ENCODE data around the gene CITED2. TPM values are rescaled to one million over a fixed set of nuclear protein-coding genes. Genes with fewer than 3 reads are reported as not detected.

The CITED2 gene
- total RNA-seq, 1 donor from 2014 or later: 132 TPM

DNA sequence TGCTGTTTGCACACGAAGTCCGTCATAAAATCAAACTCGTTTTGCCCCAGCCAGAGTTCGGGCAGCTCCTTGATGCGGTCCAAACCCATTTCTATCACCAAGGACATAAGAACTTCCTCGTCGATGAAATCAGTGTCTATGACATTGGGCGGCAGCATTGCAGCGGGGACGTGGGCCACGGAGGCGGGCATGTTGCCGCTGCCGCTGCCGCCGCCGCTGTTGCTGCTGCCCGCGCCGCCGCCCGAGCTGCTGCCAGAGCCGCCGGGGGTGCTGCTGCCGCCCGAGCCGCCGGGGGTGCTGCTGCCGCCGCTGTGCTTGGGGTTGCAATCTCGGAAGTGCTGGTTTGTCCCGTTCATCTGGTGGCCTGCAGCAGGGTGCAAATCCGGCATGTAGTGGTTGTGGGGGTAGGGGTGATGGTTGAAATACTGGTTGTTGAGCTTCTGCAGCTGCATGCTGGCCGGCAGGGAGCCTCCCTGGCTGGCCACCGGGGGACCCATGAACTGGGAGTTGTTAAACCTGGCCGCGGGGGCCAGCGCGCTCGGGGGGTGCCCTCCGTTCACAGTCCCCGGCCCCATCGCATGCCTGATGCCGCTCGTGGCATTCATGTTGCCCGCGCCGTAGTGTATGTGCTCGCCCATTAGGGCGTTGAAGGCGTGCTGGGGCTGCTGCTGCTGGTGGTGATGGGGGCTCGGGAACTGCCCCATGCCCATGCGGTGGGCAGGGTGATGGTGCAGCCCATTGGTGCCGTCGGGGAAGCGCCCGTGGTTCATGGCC lies 1.1 kb downstream of the CITED2 start:
- TF ChIP-seq POLR2AphosphoS5 (IDR thresholded peaks at IDR 0.05; ENCODE audit: insufficient read depth in 1 of 2, low read depth in 1 of 2) (no peak), POLR2A (IDR thresholded peaks at IDR 0.05) (peak in 1 of 2 donors; percentile 11)
- TF ChIP-seq, protein P1, sequence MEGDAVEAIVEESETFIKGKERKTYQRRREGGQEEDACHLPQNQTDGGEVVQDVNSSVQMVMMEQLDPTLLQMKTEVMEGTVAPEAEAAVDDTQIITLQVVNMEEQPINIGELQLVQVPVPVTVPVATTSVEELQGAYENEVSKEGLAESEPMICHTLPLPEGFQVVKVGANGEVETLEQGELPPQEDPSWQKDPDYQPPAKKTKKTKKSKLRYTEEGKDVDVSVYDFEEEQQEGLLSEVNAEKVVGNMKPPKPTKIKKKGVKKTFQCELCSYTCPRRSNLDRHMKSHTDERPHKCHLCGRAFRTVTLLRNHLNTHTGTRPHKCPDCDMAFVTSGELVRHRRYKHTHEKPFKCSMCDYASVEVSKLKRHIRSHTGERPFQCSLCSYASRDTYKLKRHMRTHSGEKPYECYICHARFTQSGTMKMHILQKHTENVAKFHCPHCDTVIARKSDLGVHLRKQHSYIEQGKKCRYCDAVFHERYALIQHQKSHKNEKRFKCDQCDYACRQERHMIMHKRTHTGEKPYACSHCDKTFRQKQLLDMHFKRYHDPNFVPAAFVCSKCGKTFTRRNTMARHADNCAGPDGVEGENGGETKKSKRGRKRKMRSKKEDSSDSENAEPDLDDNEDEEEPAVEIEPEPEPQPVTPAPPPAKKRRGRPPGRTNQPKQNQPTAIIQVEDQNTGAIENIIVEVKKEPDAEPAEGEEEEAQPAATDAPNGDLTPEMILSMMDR (IDR thresholded peaks at IDR 0.05): no peak
- no peaks in the 10 kb centered on the region for H3K9me3 ChIP-seq
- peaks cover 0 to 9% of the 10 kb centered on the region in 2 donors for H3K36me3 ChIP-seq
- H3K27me3 ChIP-seq: no peaks in the 10 kb centered on the region
- intact Hi-C loops (cut with DNase I): loop anchor here (10.0 kb wide), 1 partner anchor 161 kb away; no protein-coding TSS in a partner anchor
- peak overlapping the region; percentile 98 for H3K27ac ChIP-seq
- H3K4me3 ChIP-seq: peak overlapping the region; percentile 62 to 97
- DNase-seq (ENCODE audit: extremely low spot score in 2 of 2): no peak
- peaks cover 41% of the 10 kb centered on the region for H3K4me1 ChIP-seq

DNA sequence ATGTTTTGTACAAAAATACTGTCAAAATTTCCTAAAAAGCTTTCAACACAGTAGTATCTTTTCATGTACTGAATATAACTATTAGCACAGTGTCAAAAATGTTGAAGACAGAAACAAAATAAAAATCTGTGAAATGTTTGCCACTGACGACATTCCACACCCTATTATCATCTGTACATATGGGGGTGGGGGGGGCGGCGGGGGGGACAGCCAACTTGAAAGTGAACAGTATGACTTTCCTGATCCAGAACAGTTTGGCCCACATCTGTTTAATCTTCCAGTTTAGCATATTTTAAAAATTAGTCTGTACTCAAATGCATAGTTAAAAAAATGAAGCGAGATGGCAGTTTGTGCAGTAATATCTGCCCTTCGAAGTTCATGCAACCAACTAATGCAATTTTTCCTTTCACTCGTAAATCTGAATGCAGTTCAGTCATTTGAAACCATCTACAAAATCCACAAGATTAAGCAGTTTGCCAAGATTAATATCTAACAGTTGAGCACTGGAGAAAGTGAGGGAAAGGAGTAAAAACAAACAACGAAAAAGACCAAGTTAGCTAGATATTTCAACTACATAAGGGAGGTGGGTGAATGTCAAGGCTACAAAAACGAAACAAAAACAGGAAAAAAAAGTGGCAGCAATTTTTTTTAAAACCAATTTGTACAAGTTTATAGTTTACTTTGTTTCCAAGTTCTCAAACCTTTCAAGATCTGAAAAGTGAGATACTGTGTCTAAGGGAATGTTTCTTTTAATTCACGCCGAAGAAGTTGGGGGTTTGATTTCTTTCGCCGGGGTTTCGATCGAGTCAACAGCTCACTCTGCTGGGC lies 1.9 kb downstream of the CITED2 start:
- Histone ChIP-seq H3K27ac (peak overlapping the region; percentile 98), H3K4me1 (peaks cover 41% of the 10 kb centered on the region), H3K9me3 (no peaks in the 10 kb centered on the region), H3K36me3 (peaks cover 0 to 9% of the 10 kb centered on the region in 2 donors), H3K27me3 (no peaks in the 10 kb centered on the region), H3K4me3 (peak overlapping the region; percentile 62 to 97)
- intact Hi-C loops (cut with DNase I): loop anchor here (10.0 kb wide), 1 partner anchor 162 kb away; no protein-coding TSS in a partner anchor
- no peak for DNase-seq (ENCODE audit: extremely low spot score in 2 of 2)
- no peak for TF ChIP-seq POLR2A (IDR thresholded peaks at IDR 0.05)
- TF ChIP-seq, protein P1 (IDR thresholded peaks at IDR 0.05): no peak
- no peak for TF ChIP-seq POLR2AphosphoS5 (IDR thresholded peaks at IDR 0.05; ENCODE audit: insufficient read depth in 1 of 2, low read depth in 1 of 2)

DNA sequence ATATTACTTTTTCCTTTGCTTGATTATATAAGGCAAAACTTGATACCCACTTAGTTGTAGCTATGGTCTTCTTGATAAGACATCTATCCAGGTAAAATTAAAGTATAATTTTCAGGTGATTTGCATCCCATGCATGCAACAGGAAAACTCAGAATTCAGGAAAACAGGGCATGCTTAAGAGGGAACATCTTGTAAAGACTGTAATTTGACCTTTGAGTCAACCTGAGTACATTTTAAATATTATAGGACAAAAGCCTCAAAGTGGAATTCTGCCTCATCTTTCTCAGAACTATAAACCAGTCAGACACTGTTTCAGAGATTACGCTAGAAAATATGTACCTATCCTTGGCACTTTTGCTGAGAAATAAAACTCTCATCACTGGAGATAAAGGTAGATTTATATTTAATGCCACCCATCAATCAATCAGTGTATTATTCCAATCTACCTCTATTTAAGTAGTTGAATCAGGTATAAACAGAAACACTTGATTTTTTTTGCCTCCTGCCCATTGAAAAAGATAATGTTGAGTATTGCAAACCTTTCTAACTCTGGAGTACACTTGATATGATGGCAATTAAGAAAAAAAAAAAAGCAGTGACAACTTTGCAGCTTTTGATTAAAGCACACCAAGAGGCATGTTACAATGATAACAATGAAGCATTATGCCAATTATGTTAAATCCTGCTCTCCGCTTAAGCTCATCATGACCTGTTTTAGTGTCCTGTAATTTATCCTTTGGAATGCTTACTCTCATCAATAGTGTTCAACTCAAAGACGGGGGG lies 2.8 kb downstream of the CITED2 start:
- Histone ChIP-seq H3K4me3 (peak overlapping the region; percentile 62 to 97), H3K36me3 (peaks cover 0 to 9% of the 10 kb centered on the region in 2 donors), H3K27ac (peak overlapping the region; percentile 98), H3K9me3 (no peaks in the 10 kb centered on the region), H3K4me1 (peaks cover 38% of the 10 kb centered on the region), H3K27me3 (no peaks in the 10 kb centered on the region)
- intact Hi-C loops (cut with DNase I): loop anchor here (10.0 kb wide), 1 partner anchor 163 kb away; no protein-coding TSS in a partner anchor
- TF ChIP-seq POLR2A (IDR thresholded peaks at IDR 0.05) (no peak), POLR2AphosphoS5 (IDR thresholded peaks at IDR 0.05; ENCODE audit: insufficient read depth in 1 of 2, low read depth in 1 of 2) (no peak)
- TF ChIP-seq, protein P1 (IDR thresholded peaks at IDR 0.05): no peak
- DNase-seq (ENCODE audit: extremely low spot score in 2 of 2): no peak

DNA sequence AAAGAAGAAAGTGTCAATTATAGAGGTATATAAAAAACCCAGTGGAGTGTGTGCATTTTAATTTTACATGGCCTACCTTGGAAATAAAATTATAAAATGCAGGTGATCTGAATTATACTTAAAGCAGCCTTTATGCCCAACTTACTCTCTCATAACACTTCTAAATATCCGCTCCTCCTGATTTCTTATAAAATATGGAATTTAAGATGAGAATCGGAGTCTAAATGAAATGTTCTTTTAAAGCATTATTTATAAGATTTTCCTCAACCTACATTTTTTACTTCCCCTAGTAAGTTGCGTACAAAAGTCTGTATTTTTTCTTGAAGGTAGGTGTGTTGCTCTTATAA lies 3.5 kb downstream of the CITED2 start:
- no peak for DNase-seq (ENCODE audit: extremely low spot score in 2 of 2)
- H3K27ac ChIP-seq: peak overlapping the region; percentile 98
- no peak for TF ChIP-seq POLR2A (IDR thresholded peaks at IDR 0.05)
- TF ChIP-seq, protein P1 (IDR thresholded peaks at IDR 0.05): no peak
- TF ChIP-seq POLR2AphosphoS5 (IDR thresholded peaks at IDR 0.05; ENCODE audit: insufficient read depth in 1 of 2, low read depth in 1 of 2): no peak
- H3K4me1 ChIP-seq: peaks cover 32% of the 10 kb centered on the region
- no peaks in the 10 kb centered on the region for H3K27me3 ChIP-seq
- intact Hi-C loops (cut with DNase I): loop anchor here (10.0 kb wide), 1 partner anchor 164 kb away; no protein-coding TSS in a partner anchor
- no peaks in the 10 kb centered on the region for H3K9me3 ChIP-seq
- H3K36me3 ChIP-seq: peaks cover 0 to 9% of the 10 kb centered on the region in 2 donors
- H3K4me3 ChIP-seq: peak overlapping the region; percentile 62 to 97

Data from vagina (tissue), 2 donors.